Tibial nerve (tissue), 4 donors: Measurements from ENCODE around the gene ASPSCR1. TPM values are rescaled to one million over a fixed set of nuclear protein-coding genes. Genes with fewer than 3 reads are reported as not detected.

ENCODE experiments used
- DNase-seq, 2 donors: peaks; one replicate each; pipeline ENCODE4 v3.0.0-alpha.2; 2019; ENCODE audit warnings: low spot score in 2 of 2
- H3K27ac ChIP-seq, 4 donors: fragments of 200-600 bp; sonication (generic) in 3 of 4; one replicate each; pipeline ENCODE4 v1.5.1; 2017 to 2019; ENCODE audit warnings: mild to moderate bottlenecking in 1 of 4
- H3K27me3 ChIP-seq, 2 donors: fragments of 200-600 bp; sonication (generic) in 1 of 2; one replicate each; pipeline versions ENCODE4 v1.5.1 to v1.6.0; 2017 to 2019
- H3K36me3 ChIP-seq, 3 donors: fragments of 200-600 bp; sonication (generic); one replicate each; pipeline ENCODE4 v1.5.1; 2018 to 2019
- H3K4me1 ChIP-seq, 4 donors: fragments of 200-600 bp; sonication (generic) in 3 of 4; one replicate each; pipeline ENCODE4 v1.5.1; 2017 to 2019
- H3K4me3 ChIP-seq, 4 donors: fragments of 200-600 bp; sonication (generic) in 3 of 4; one replicate each; pipeline ENCODE4 v1.5.1; 2017 to 2019; ENCODE audit warnings: mild to moderate bottlenecking in 1 of 4, moderate library complexity in 1 of 4
- H3K9me3 ChIP-seq, 4 donors: fragments of 200-600 bp; sonication (generic) in 3 of 4; one replicate each; pipeline ENCODE4 v1.5.1; 2017 to 2019
- CTCF ChIP-seq, 5 experiments: fragments of 200-600 bp in 3 of 5; fragments of 450-650 bp in 2 of 5; sonication (generic) in 3 of 5; IDR thresholded peaks; one replicate each; pipeline ENCODE4 v1.5.1; 2016 to 2019; ENCODE audit warnings: antibody characterized with exemption in 5 of 5, mild to moderate bottlenecking in 3 of 5, moderate library complexity in 2 of 5
- EP300 ChIP-seq, 2 donors: sonication (generic); formaldehyde crosslinking; IDR thresholded peaks; one replicate each; pipeline ENCODE4 v1.6.1; 2017; ENCODE audit warnings: antibody characterized with exemption in 2 of 2, mild to moderate bottlenecking in 1 of 2
- POLR2A ChIP-seq, 2 donors: fragments of 450-650 bp; IDR thresholded peaks; one replicate each; pipeline ENCODE4 v1.6.1; 2017; ENCODE audit warnings: antibody characterized with exemption in 2 of 2, mild to moderate bottlenecking in 2 of 2, moderate library complexity in 2 of 2
- WGBS, 2 donors: methylation state at CpG; one replicate each; pipeline ENCODE4 v1.1.5; 2018; 5-methylcytosine and 5-hydroxymethylcytosine counted together
- total RNA-seq, 4 donors: library from RNA; depleted of rRNA; stranded (reverse); fragments of >200 nt; gene quantifications; one replicate each; pipeline ENCODE4 v1.1.0, GENCODE V29; 2016

ASPSCR1 gene
- total RNA-seq, 4 donors from 2014 or later = 32.9 to 82.8 (median 55.6) TPM

GRCh38 chr17:82016875-82017459 lies 39.5 kb downstream of the ASPSCR1 start:
- Histone ChIP-seq H3K27ac (no peak overlapping the region), H3K9me3 (no peaks in the 10 kb centered on the region), H3K4me1 (peaks cover 0 to 30% (median 10%) of the 10 kb centered on the region in 4 donors), H3K27me3 (no peaks in the 10 kb centered on the region), H3K4me3 (no peak overlapping the region), H3K36me3 (peaks cover 0 to 57% (median 0%) of the 10 kb centered on the region in 3 donors)
- no peak for TF ChIP-seq CTCF (IDR thresholded peaks at IDR 0.05)
- no peak for TF ChIP-seq EP300 (IDR thresholded peaks at IDR 0.05)
- no peak for TF ChIP-seq POLR2A (IDR thresholded peaks at IDR 0.05)
- 76 to 83% methylated on average over 13 to 22 of the region's 24 CpGs for WGBS, 2 donors
- no peak for DNase-seq

DNA sequence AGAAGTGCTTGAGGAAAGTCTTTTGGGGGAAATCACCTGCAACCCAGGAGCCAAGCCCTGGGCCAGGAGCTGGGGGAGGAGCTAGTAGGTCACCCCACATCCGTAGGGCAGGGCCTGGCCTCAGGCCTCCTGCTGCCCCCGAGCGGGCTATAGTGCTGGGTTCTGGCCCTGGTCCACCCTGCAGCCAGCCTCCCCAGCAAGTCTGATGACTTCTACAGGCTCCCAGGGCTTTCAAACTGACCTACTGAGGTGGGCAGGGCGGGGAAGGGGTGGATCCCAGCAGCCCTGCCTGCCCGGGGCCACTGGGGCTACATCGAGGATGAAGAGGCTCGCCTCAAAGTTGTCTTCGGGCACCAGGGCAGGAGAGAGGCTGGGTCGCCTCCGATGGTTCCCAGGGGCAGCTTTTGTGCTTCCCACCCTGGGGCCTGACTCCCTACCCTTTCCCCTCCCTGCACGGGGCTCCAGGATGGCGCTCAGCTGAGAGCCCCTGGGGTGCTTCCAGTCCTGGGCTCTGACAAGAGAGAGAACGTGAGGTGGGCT lies 40.3 kb downstream of the ASPSCR1 start:
- Histone ChIP-seq H3K36me3 (peaks cover 0 to 49% (median 0%) of the 10 kb centered on the region in 3 donors), H3K4me1 (peaks cover 0 to 34% (median 14%) of the 10 kb centered on the region in 4 donors), H3K27ac (no peak overlapping the region), H3K9me3 (no peaks in the 10 kb centered on the region), H3K27me3 (no peaks in the 10 kb centered on the region), H3K4me3 (no peak overlapping the region)
- TF ChIP-seq CTCF (IDR thresholded peaks at IDR 0.05) = no peak
- TF ChIP-seq POLR2A (IDR thresholded peaks at IDR 0.05) = no peak
- no peak for TF ChIP-seq EP300 (IDR thresholded peaks at IDR 0.05)
- 71 to 80% methylated on average over 13 of the region's 13 CpGs for WGBS, 2 donors
- DNase-seq = no peak

GRCh38 chr17:82018152-82018988 lies 40.9 kb downstream of the ASPSCR1 start:
- Histone ChIP-seq H3K36me3 (peaks cover 0 to 45% (median 0%) of the 10 kb centered on the region in 3 donors), H3K4me1 (peaks cover 0 to 34% (median 14%) of the 10 kb centered on the region in 4 donors), H3K27me3 (no peaks in the 10 kb centered on the region), H3K9me3 (no peaks in the 10 kb centered on the region), H3K4me3 (no peak overlapping the region), H3K27ac (no peak overlapping the region)
- TF ChIP-seq CTCF (IDR thresholded peaks at IDR 0.05) (no peak), POLR2A (IDR thresholded peaks at IDR 0.05) (no peak), EP300 (IDR thresholded peaks at IDR 0.05) (no peak)
- DNase-seq = no peak
- WGBS, 2 donors = 69 to 81% methylated on average over 15 to 19 of the region's 19 CpGs

GRCh38 chr17:82018989-82019689 lies 41.7 kb downstream of the ASPSCR1 start:
- Histone ChIP-seq H3K4me1 (peaks cover 0 to 42% (median 19%) of the 10 kb centered on the region in 4 donors), H3K4me3 (no peak overlapping the region), H3K27ac (no peak overlapping the region), H3K27me3 (no peaks in the 10 kb centered on the region), H3K36me3 (peaks cover 0 to 37% (median 0%) of the 10 kb centered on the region in 3 donors), H3K9me3 (no peaks in the 10 kb centered on the region)
- DNase-seq = no peak
- TF ChIP-seq CTCF (IDR thresholded peaks at IDR 0.05) (no peak), EP300 (IDR thresholded peaks at IDR 0.05) (no peak), POLR2A (IDR thresholded peaks at IDR 0.05) (no peak)
- WGBS, 2 donors = 85 to 87% methylated on average over 32 to 33 of the region's 33 CpGs
